ENCODE results near the gene PCSK6. TPM values are rescaled to one million over a fixed set of nuclear protein-coding genes. Genes with fewer than 3 reads are reported as not detected.

PCSK6 gene
- total and polyA plus RNA-seq, 2 of the 8 experiments (the other 6 are each of a cell fraction or from before 2014, with no cell fraction given), result 1.9 to 4.0 TPM

GRCh38 chr15:101406526-101407195, 82.8 kb downstream of the PCSK6 start:
- Histone ChIP-seq H2BK20ac (ENCODE audit: low read length) (no peak overlapping the region), H3K4me1 (replicated peaks in 1 of 4; ENCODE audit: control insufficient read depth in 3 of 4, insufficient read depth in 4 of 4, low read length in 3 of 4) (peaks cover 0 to 11% (median 7%) of the 10 kb centered on the region in 4 experiments; a peak in 6 of 7 replicates), H2BK15ac (ENCODE audit: low read length) (no peak overlapping the region), H4K5ac (ENCODE audit: insufficient read length, low read depth, low read length) (no peak overlapping the region), H3K4me3 (ENCODE audit: extremely low read depth in 1 of 4, insufficient read depth in 2 of 4, low read depth in 3 of 4, low read length in 4 of 4) (no peak overlapping the region), H3K23me2 (ENCODE audit: low read depth, low read length) (no peaks in the 10 kb centered on the region), H2BK120ac (replicated peaks; ENCODE audit: low read depth, low read length) (no peak overlapping the region), H4K8ac (ENCODE audit: extremely low read depth, insufficient read depth, low read length) (0 out of 2 replicates have a peak overlapping the region, but pooled peaks have one; percentile 53), H3K27me3 (replicated peaks in 1 of 4; ENCODE audit: control insufficient read depth in 3 of 4, extremely low read depth in 1 of 4, insufficient read depth in 3 of 4, low read length in 3 of 4) (no peaks in the 10 kb centered on the region; a peak in 3 of 7 replicates), H3K79me2 (ENCODE audit: control insufficient read depth in 1 of 2, insufficient read depth in 2 of 2, low read length in 2 of 2) (no peaks in the 10 kb centered on the region), H2BK5ac (ENCODE audit: low read depth, low read length) (no peak overlapping the region), H3K56ac (replicated peaks; ENCODE audit: insufficient read length, low read depth, low read length) (no peak overlapping the region), H3K4ac (replicated peaks; ENCODE audit: insufficient read length, low read depth, low read length) (peak overlapping the region; percentile 27), H2AFZ (ENCODE audit: low read length) (no peak overlapping the region), H3K79me1 (ENCODE audit: low read depth, low read length) (no peaks in the 10 kb centered on the region), H3K23ac (ENCODE audit: insufficient read length) (no peak overlapping the region), H3K27ac (ENCODE audit: low read depth, low read length) (no peak overlapping the region), H2AK5ac (ENCODE audit: low read depth, low read length) (no peak overlapping the region), H3K36me3 (ENCODE audit: control insufficient read depth in 2 of 4, insufficient read depth in 4 of 4, low read length in 3 of 4) (no peaks in the 10 kb centered on the region), H2BK12ac (ENCODE audit: low read depth, low read length) (no peak overlapping the region; the same call in 1 of the 2 replicates), H3K9ac (replicated peaks in 1 of 4; ENCODE audit: extremely low read depth in 1 of 4, low read depth in 3 of 4, low read length in 3 of 4) (no peak overlapping the region), H3K14ac (ENCODE audit: insufficient read length) (no peak overlapping the region), H3K18ac (ENCODE audit: extremely low read depth, low read length) (no peak overlapping the region), H4K91ac (replicated peaks; ENCODE audit: insufficient read length, low read length) (no peak overlapping the region), H3K9me3 (ENCODE audit: insufficient read depth in 2 of 2, low read depth in 1 of 2, low read length in 1 of 2) (no peaks in the 10 kb centered on the region), H3K4me2 (ENCODE audit: insufficient read depth in 1 of 2, low read depth in 2 of 2, low read length in 2 of 2) (no peak overlapping the region), H4K20me1 (replicated peaks in 1 of 2; ENCODE audit: control insufficient read depth in 1 of 2, insufficient read depth in 2 of 2, low read length in 2 of 2) (no peaks in the 10 kb centered on the region)
- ChIA-PET POLR2A (ENCODE audit: partially characterized antibody) (interaction anchor here (0.9 kb wide), 1 partner anchor 11 kb away, joined by 3 read pairs; no protein-coding TSS in a partner anchor), CTCF (ENCODE audit: partially characterized antibody) (interaction anchor here (0.6 to 1.1 kb wide), 3 partner anchors 12 to 31 kb away, joined by 3 to 4 read pairs (median 3); no protein-coding TSS in a partner anchor)
- FAIRE-seq (no peak), DNase-seq (ENCODE audit: low read depth in 1 of 2, low spot score in 2 of 2) (peak in 1 of 2 experiments; percentile 39)
- 83% methylated on average over 20 of the region's 20 CpGs; no CpG with 5 or more reads in 1 of the 2 experiments for WGBS, 2 experiments (ENCODE audit: extremely low coverage in 1 of 2, insufficient coverage in 1 of 2, insufficient read length in 1 of 2, insufficient replicate concordance in 2 of 2, low coverage in 1 of 2, low lambda C conversion rate in 2 of 2, missing lambda C conversion rate in 1 of 2)
- TF ChIP-seq ATF3 (IDR thresholded peaks at IDR 0.05; ENCODE audit: insufficient read depth, low read depth, low read length) (no peak), TBP (IDR thresholded peaks at IDR 0.05; ENCODE audit: low read depth, low read length) (no peak), KDM4A (IDR thresholded peaks at IDR 0.05; ENCODE audit: low read depth, low read length, severe bottlenecking) (no peak), EZH2 (IDR thresholded peaks at IDR 0.05; ENCODE audit: low read depth, low read length, severe bottlenecking) (no peak)

Measured in H1 (cell line).